CD4-positive, CD25-positive, alpha-beta regulatory T cell (primary cell): ENCODE results near the gene METTL9. TPM values are rescaled to one million over a fixed set of nuclear protein-coding genes. Genes with fewer than 3 reads are reported as not detected.
"Not testable (repeated sequence)": the region's sequence is repeated elsewhere in the genome, so short reads cannot be mapped to it uniquely, and the experiment has no call there.

Experiments used
- ATAC-seq, 2 donors: fragments of 150-1000 bp; cut with Tn5 transposase; one replicate each; pipeline ENCODE4 v1.10.0; 2021; ENCODE audit warnings: low read depth in 2 of 2, moderate number of reproducible peaks in 2 of 2, moderate library complexity in 1 of 2
- DNase-seq, 3 donors: peaks; one replicate each; pipeline versions ENCODE4 v3.0.0 to v3.0.0-alpha.2; 2012 to 2022; ENCODE audit warnings: mixed read lengths in 1 of 3
- H3K27ac ChIP-seq: one replicate; pipeline ENCODE4 v1.7.0; 2013; ENCODE audit warnings: mild to moderate bottlenecking, low read length; ENCODE audit not compliant: insufficient read depth, poor library complexity, severe bottlenecking
- H3K27me3 ChIP-seq: one replicate; pipeline ENCODE4 v1.7.0; 2013; ENCODE audit warnings: low read length; ENCODE audit not compliant: control insufficient read depth, insufficient read depth
- H3K36me3 ChIP-seq: one replicate; pipeline ENCODE4 v1.7.0; 2013; ENCODE audit warnings: mild to moderate bottlenecking, low read length, moderate library complexity; ENCODE audit not compliant: control insufficient read depth, insufficient read depth
- H3K4me1 ChIP-seq: 2 replicates; pipeline ENCODE4 v1.7.0; 2013; ENCODE audit warnings: mild to moderate bottlenecking, low read length; ENCODE audit not compliant: insufficient read depth, control insufficient read depth, poor library complexity, severe bottlenecking
- H3K4me3 ChIP-seq: one replicate; pipeline ENCODE4 v1.7.0; 2013; ENCODE audit warnings: low read depth, mild to moderate bottlenecking, low read length, moderate library complexity
- H3K9me3 ChIP-seq, 2 experiments: 1 replicate in 1 of 2; 2 replicates in 1 of 2; pipeline ENCODE4 v1.7.0; 2013; ENCODE audit warnings: low read length in 2 of 2, mild to moderate bottlenecking in 1 of 2, moderate library complexity in 1 of 2; ENCODE audit not compliant: control insufficient read depth in 2 of 2
- H3K27ac Mint-ChIP-seq, 3 donors: one replicate each; pipeline ENCODE4 v1.8.0; 2020 to 2022; ENCODE audit warnings: mild to moderate bottlenecking in 3 of 3, mixed read lengths in 3 of 3, moderate library complexity in 2 of 3
- H3K27me3 Mint-ChIP-seq: one replicate; pipeline ENCODE4 v1.8.0; 2022; ENCODE audit warnings: mild to moderate bottlenecking, mixed read lengths
- H3K36me3 Mint-ChIP-seq: one replicate; pipeline ENCODE4 v1.8.0; 2020; ENCODE audit warnings: mixed read lengths
- H3K4me1 Mint-ChIP-seq, 4 donors: one replicate each; pipeline ENCODE4 v1.8.0; 2020 to 2022; ENCODE audit warnings: mixed read lengths in 4 of 4, mild to moderate bottlenecking in 1 of 4
- H3K4me3 Mint-ChIP-seq, 4 donors: one replicate each; pipeline ENCODE4 v1.8.0; 2020 to 2022; ENCODE audit warnings: mild to moderate bottlenecking in 4 of 4, mixed read lengths in 4 of 4, moderate library complexity in 3 of 4
- H3K9me3 Mint-ChIP-seq, 7 donors: one replicate each; pipeline ENCODE4 v1.8.0; 2020 to 2022; ENCODE audit warnings: mixed read lengths in 7 of 7, mild to moderate bottlenecking in 3 of 7, moderate library complexity in 2 of 7
- polyA plus RNA-seq, 4 donors: library from polyadenylated mRNA; unstranded; fragments of 300-500 nt; fragmentation: Illumina TruSeq; gene quantifications; one replicate each; pipeline ENCODE4 v1.2.3, GENCODE V29; 2021
- total RNA-seq: library from RNA; stranded (reverse); gene quantifications from one replicate; pipeline ENCODE4 v1.2.3, GENCODE V29; 2022

METTL9 gene
- total and polyA plus RNA-seq, 5 donors from 2014 or later, result 69.9 to 141 (median 116) TPM

DNA sequence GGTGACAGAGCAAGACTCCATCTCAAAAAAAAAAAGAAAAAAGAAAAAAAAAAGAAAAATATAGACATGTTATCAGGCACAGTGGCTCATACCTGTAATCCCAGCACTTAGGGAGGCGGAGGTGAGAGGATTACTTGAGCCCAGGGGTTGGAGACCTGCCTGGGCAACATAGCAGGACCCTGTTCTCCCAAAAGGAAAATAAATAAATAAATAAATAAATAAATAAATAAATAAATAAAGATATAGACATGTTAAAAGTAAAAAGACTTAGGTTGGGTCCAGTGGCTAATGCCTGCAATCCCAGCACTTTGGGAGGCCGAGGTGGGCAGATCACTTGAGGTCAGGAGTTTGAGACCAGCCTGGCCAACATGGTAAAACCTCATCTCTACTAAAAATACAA lies 23.1 kb upstream of the METTL9 start:
- H3K4me1 ChIP-seq, H3K27ac Mint-ChIP-seq, H3K4me3 ChIP-seq, DNase-seq, H3K9me3 Mint-ChIP-seq, H3K9me3 ChIP-seq, ATAC-seq, H3K27me3 ChIP-seq, H3K4me3 Mint-ChIP-seq, H3K36me3 Mint-ChIP-seq, H3K27ac ChIP-seq, H3K36me3 ChIP-seq, H3K4me1 Mint-ChIP-seq: not testable (repeated sequence)
- H3K27me3 Mint-ChIP-seq, result peaks cover 42% of the 10 kb centered on the region

DNA sequence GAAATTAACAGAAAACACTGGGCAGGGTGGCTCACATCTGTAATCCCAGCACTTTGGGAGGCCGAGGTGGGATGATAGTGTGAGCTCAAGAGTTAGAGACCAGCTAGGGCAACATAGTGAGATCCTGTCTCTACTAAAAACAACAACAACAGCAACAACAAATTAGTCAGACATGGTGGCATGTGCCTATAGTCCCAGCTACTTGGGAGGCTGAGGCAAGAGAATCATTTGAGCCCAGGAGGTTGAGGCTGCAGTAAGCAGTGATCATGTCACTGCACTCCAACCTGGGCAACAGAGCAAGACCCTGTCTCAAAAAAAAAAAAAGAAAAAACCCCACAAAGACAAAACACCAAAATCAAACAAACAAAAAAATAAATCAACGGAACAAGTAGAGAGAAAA lies 21.9 kb upstream of the METTL9 start:
- not testable (repeated sequence) for ATAC-seq, H3K36me3 ChIP-seq

DNA sequence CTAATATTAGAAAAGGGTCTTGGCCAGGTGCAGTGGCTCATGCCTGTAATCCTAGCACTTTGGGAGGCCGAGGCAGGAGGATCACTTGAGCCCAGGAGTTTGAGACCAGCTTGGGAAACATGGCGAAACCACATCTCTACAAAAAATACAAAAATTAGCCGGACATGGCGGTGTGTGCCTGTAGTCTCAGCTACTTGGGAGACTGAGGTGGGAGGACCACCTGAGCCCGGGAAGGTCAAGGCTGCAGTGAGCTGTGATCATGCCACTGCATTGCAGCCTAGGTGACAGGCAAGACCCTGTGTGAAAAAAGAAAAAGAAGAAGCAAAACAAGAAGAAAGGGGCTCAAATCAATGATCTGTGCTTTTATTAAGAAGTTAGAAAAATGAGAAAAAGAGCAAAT lies 21.1 kb upstream of the METTL9 start:
- not testable (repeated sequence) for H3K4me1 ChIP-seq, H3K36me3 Mint-ChIP-seq, H3K27me3 ChIP-seq, H3K9me3 ChIP-seq, ATAC-seq, DNase-seq, H3K27ac ChIP-seq, H3K27ac Mint-ChIP-seq, H3K4me1 Mint-ChIP-seq, H3K9me3 Mint-ChIP-seq, H3K36me3 ChIP-seq, H3K4me3 ChIP-seq, H3K4me3 Mint-ChIP-seq
- H3K27me3 Mint-ChIP-seq, result peaks cover 35% of the 10 kb centered on the region

More for the DNA sequence above, 21.9 kb upstream of the METTL9 start:
- not testable (repeated sequence) for H3K4me1 Mint-ChIP-seq, H3K9me3 ChIP-seq, H3K4me3 Mint-ChIP-seq, H3K27ac ChIP-seq, H3K27ac Mint-ChIP-seq, H3K4me1 ChIP-seq, H3K36me3 Mint-ChIP-seq, H3K27me3 ChIP-seq, DNase-seq, H3K9me3 Mint-ChIP-seq, H3K4me3 ChIP-seq
- H3K27me3 Mint-ChIP-seq, result peaks cover 35% of the 10 kb centered on the region

DNA sequence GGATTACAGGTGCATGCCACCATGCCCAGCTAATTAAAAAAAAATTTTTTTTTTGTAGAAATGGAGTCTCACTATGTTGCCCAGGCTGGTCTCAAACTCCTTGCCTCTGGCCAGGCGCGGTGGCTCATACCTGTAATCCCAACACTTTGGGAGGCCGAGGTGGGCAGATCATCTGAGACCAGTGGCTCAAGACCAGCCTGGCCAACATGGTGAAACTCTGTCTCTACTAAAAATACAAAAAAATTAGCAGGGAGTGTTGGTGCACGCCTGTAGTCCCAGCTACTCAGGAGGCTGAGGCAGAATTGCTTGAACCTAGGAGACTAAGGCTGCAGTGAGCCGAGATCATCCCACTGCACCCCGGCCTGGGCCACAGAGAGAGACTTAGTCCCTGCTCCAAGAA lies 19.2 kb upstream of the METTL9 start:
- H3K9me3 Mint-ChIP-seq, H3K4me1 ChIP-seq, H3K27me3 ChIP-seq, H3K4me1 Mint-ChIP-seq, H3K4me3 ChIP-seq, H3K36me3 Mint-ChIP-seq, H3K27ac ChIP-seq, ATAC-seq, H3K36me3 ChIP-seq, H3K4me3 Mint-ChIP-seq, H3K9me3 ChIP-seq, DNase-seq, H3K27ac Mint-ChIP-seq: not testable (repeated sequence)
- peaks cover 35% of the 10 kb centered on the region for H3K27me3 Mint-ChIP-seq

DNA sequence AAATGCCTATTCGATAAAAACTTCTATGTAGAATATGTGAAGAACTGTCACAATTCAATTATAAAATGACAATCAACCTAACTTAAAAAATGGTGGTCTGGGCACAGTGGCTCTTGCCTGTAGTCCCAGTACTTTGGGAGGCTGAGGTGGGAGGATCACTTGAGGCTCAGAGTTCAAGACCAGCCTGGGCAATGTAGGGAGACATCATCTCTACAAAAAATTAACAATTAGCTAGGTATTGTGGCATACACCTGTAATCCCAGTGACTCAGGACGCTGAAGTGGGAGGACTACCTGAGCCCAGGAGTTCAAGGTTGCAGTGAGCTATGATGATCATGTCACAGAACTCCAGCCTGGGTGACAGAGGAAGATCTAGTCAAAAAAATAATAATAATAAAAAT lies 18.6 kb upstream of the METTL9 start:
- H3K36me3 Mint-ChIP-seq, result no peaks in the 10 kb centered on the region
- H3K4me1 Mint-ChIP-seq, result peaks cover 0 to 6% (median 2%) of the 10 kb centered on the region in 4 donors
- no peak overlapping the region for H3K4me3 Mint-ChIP-seq
- peaks cover 5% of the 10 kb centered on the region for H3K4me1 ChIP-seq
- H3K36me3 ChIP-seq, result no peaks in the 10 kb centered on the region
- no peak for ATAC-seq
- H3K27me3 ChIP-seq, result peaks cover 2% of the 10 kb centered on the region
- H3K4me3 ChIP-seq, result no peak overlapping the region
- no peaks in the 10 kb centered on the region for H3K9me3 Mint-ChIP-seq
- H3K9me3 ChIP-seq, result no peaks in the 10 kb centered on the region
- H3K27ac ChIP-seq, result no peak overlapping the region
- no peak overlapping the region for H3K27ac Mint-ChIP-seq
- peaks cover 35% of the 10 kb centered on the region for H3K27me3 Mint-ChIP-seq
- no peak for DNase-seq

DNA sequence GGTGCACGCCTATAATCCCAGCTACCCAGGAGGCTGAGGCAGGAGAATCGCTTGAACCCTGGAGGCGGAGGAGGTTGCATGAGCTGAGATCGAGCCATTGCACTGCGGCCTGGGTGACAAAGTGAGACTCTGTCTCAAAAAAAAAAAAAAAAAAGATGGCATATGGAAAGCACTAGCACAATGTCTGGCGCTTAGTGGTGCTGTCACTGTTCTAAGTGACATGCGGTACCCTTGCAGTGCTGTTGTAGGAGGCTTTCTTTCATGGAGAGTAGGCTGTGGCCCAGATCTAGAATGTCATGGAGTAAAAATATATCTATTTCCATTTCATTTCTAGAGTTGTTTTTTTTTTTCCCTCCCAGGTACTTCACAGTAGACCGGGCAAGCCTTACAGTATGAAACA lies 14.6 kb upstream of the METTL9 start:
- Mint-ChIP-seq H3K9me3 (no peaks in the 10 kb centered on the region), H3K27ac (no peak overlapping the region), H3K36me3 (no peaks in the 10 kb centered on the region), H3K4me3 (no peak overlapping the region), H3K4me1 (peaks cover 0 to 6% (median 2%) of the 10 kb centered on the region in 4 donors), H3K27me3 (peaks cover 6% of the 10 kb centered on the region)
- no peak overlapping the region for H3K4me3 ChIP-seq
- peaks cover 5% of the 10 kb centered on the region for H3K4me1 ChIP-seq
- no peaks in the 10 kb centered on the region for H3K36me3 ChIP-seq
- no peaks in the 10 kb centered on the region for H3K9me3 ChIP-seq
- H3K27ac ChIP-seq, result no peak overlapping the region
- DNase-seq (no peak), ATAC-seq (no peak)
- H3K27me3 ChIP-seq, result no peaks in the 10 kb centered on the region

DNA sequence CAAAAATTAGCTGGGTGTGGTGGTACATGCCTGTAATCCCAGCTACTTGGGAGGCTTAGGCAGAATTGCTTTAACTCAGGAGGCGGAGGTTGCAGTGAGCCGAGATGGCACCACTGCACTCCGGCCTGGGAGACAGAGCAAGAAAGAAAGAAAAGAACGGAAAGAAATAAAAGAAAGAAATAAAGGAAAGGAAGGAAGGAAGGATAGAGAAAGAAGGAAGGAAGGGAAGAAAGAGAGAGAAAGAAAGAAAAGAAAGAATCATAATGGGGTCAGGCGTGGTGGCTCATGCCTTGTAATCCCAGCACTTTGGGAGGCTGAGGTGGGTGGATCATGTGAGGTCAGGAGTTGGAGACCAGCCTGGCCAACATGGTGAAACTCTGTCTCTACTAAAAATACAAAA lies 10.8 kb upstream of the METTL9 start:
- H3K9me3 Mint-ChIP-seq, H3K27ac Mint-ChIP-seq, H3K27ac ChIP-seq, H3K36me3 ChIP-seq, H3K9me3 ChIP-seq, H3K4me1 Mint-ChIP-seq, H3K4me3 Mint-ChIP-seq, H3K36me3 Mint-ChIP-seq, H3K27me3 ChIP-seq, DNase-seq, H3K4me3 ChIP-seq, H3K27me3 Mint-ChIP-seq, H3K4me1 ChIP-seq, ATAC-seq: not testable (repeated sequence)

DNA sequence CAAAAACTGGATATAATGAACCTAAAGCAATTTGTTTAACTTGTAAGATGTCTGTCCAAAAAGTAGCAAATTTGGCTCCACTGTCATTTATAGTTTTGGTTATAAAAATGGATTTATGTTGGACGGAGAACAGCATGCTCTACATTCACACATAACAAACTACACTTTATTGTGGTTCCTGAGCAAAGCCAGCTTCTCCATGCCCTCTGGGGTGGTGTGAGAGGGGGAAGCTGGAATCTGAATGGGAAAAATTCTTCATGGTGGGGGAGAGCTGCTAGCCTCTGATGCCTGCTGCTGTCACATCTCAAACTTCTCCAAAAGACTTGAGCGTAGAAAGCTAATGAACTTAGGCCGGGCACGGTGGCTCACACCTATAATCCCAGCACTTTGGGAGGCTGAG lies 9.8 kb upstream of the METTL9 start:
- no peak overlapping the region for H3K27ac ChIP-seq
- DNase-seq (no peak), ATAC-seq (no peak)
- Mint-ChIP-seq H3K27me3 (no peaks in the 10 kb centered on the region), H3K36me3 (no peaks in the 10 kb centered on the region), H3K4me3 (no peak overlapping the region), H3K9me3 (no peaks in the 10 kb centered on the region), H3K27ac (no peak overlapping the region), H3K4me1 (no peaks in the 10 kb centered on the region)
- H3K9me3 ChIP-seq, result no peaks in the 10 kb centered on the region
- H3K27me3 ChIP-seq, result no peaks in the 10 kb centered on the region
- no peak overlapping the region for H3K4me3 ChIP-seq
- H3K4me1 ChIP-seq, result no peaks in the 10 kb centered on the region
- no peaks in the 10 kb centered on the region for H3K36me3 ChIP-seq
